Measurements from ENCODE around the gene CCND3. TPM values are rescaled to one million over a fixed set of nuclear protein-coding genes. Genes with fewer than 3 reads are reported as not detected.

Gene CCND3
- total and polyA plus RNA-seq, 2 of the 13 experiments (the other 11 are each of a cell fraction or from before 2014, with no cell fraction given): 4.3 to 7.2 TPM

DNA sequence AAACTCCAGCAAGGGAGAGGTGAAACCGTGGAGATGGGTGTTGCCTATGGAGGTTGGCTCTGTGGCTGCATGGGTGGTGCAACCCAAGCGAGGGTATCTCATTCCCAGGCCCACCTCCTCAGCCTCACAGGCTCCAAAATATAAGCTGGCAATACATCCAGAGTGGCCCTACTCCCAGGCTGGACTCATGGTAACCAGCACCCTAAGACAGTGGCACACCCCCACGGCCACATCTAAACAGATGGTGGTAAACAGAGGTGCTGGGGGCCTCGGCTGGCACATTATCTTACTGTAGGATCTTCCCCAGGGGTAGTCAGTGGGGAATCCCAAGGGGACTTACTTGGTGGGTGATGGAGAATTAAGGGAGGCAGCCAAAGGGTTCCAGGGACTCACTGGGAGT lies 33.7 kb upstream of the CCND3 start (continued):
- no peak for TF ChIP-seq ZFP90 (CRISPR knock-in tag; IDR thresholded peaks at IDR 0.05; ENCODE audit: borderline replicate concordance)
- TF ChIP-seq THYN1 (CRISPR knock-in tag; IDR thresholded peaks at IDR 0.05; ENCODE audit: borderline replicate concordance, low read depth): no peak
- TF ChIP-seq, protein P1, sequence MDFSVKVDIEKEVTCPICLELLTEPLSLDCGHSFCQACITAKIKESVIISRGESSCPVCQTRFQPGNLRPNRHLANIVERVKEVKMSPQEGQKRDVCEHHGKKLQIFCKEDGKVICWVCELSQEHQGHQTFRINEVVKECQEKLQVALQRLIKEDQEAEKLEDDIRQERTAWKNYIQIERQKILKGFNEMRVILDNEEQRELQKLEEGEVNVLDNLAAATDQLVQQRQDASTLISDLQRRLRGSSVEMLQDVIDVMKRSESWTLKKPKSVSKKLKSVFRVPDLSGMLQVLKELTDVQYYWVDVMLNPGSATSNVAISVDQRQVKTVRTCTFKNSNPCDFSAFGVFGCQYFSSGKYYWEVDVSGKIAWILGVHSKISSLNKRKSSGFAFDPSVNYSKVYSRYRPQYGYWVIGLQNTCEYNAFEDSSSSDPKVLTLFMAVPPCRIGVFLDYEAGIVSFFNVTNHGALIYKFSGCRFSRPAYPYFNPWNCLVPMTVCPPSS (IDR thresholded peaks at IDR 0.05): no peak
- no peak for TF ChIP-seq ZBTB8A (CRISPR knock-in tag; IDR thresholded peaks at IDR 0.05; ENCODE audit: borderline replicate concordance, low read depth)
- no peak for TF ChIP-seq RCOR2 (CRISPR knock-in tag; IDR thresholded peaks at IDR 0.05)
- TF ChIP-seq AKAP8 (CRISPR knock-in tag; IDR thresholded peaks at IDR 0.05): no peak
- TF ChIP-seq ZNF546 (CRISPR knock-in tag; conservative IDR thresholded peaks at IDR 0.05): no peak

DNA sequence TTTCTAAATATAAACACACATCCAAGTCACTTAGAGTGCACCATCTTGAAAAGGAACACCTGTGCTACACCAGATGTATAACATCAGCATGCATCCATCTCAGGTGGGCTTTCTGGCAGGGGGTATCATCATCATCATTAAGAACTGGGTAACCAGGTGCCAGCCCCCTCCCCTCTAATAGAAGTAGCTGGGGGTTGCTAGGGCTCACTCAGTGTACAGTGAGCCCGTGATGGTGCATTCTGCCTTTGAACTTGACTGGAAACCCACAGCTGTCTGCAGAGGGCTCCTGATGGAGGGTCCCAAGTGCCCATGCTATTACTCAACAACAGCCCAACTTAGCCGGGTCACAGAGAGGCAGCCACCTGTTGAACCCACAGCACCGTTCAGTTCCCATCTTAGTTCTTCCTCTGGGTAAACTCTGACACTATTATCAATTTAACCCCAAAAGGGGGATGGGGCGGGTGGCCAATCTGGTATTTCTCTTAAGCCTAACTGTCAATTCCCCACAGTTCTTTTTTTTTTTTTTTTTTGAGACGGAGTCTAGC lies 32.7 kb upstream of the CCND3 start:
- 58% methylated on average over 5 of the region's 5 CpGs for WGBS (ENCODE audit: low lambda C conversion rate)
- H3K4me2 ChIP-seq (ENCODE audit: low read depth, low read length): no peak overlapping the region
- H3K4me3 ChIP-seq (replicated peaks in 1 of 3; ENCODE audit: insufficient read depth in 1 of 3, low read depth in 2 of 3, low read length in 3 of 3): no peak overlapping the region
- intact Hi-C loops (cut with micrococcal nuclease; ENCODE audit: unreplicated experiment): no loop called here
- ChIA-PET CTCF (ENCODE audit: low intra/inter-chr PET ratio, low total read pairs) (no interaction called here), POLR2A (no interaction called here)
- FAIRE-seq (no peak), ATAC-seq (no peak), DNase-seq (ENCODE audit: low spot score) (no peak)
- no TSS peak for BruUV-seq (replicated peaks)
- no peaks in the 10 kb centered on the region for H3K9me3 ChIP-seq (ENCODE audit: low read length)
- no peaks in the 10 kb centered on the region for H3K27me3 ChIP-seq (ENCODE audit: control insufficient read depth in 1 of 2, insufficient read depth in 2 of 2, low read length in 2 of 2)
- no peaks in the 10 kb centered on the region for H3K4me1 ChIP-seq (ENCODE audit: insufficient read depth, low read length)
- no peak overlapping the region for H3K27ac ChIP-seq (ENCODE audit: extremely low read length, insufficient read depth, low read length)
- no peak overlapping the region for H2AFZ ChIP-seq (ENCODE audit: low read length)
- no peaks in the 10 kb centered on the region for H3K79me2 ChIP-seq (ENCODE audit: insufficient read depth, low read length)
- H3K9ac ChIP-seq (ENCODE audit: insufficient read depth, low read depth, low read length): no peak overlapping the region
- H4K20me1 ChIP-seq (ENCODE audit: insufficient read depth, low read length): no peaks in the 10 kb centered on the region
- H3K36me3 ChIP-seq (replicated peaks in 1 of 2; ENCODE audit: control insufficient read depth in 1 of 2, insufficient read depth in 2 of 2, low read length in 2 of 2): no peaks in the 10 kb centered on the region
- in situ Hi-C loops (cut with HindIII; ENCODE audit: extremely low pct_ligation_motif_present, low pct_unique_long_range_greater_than_20kb): no loop called here
- TF ChIP-seq, protein P2, sequence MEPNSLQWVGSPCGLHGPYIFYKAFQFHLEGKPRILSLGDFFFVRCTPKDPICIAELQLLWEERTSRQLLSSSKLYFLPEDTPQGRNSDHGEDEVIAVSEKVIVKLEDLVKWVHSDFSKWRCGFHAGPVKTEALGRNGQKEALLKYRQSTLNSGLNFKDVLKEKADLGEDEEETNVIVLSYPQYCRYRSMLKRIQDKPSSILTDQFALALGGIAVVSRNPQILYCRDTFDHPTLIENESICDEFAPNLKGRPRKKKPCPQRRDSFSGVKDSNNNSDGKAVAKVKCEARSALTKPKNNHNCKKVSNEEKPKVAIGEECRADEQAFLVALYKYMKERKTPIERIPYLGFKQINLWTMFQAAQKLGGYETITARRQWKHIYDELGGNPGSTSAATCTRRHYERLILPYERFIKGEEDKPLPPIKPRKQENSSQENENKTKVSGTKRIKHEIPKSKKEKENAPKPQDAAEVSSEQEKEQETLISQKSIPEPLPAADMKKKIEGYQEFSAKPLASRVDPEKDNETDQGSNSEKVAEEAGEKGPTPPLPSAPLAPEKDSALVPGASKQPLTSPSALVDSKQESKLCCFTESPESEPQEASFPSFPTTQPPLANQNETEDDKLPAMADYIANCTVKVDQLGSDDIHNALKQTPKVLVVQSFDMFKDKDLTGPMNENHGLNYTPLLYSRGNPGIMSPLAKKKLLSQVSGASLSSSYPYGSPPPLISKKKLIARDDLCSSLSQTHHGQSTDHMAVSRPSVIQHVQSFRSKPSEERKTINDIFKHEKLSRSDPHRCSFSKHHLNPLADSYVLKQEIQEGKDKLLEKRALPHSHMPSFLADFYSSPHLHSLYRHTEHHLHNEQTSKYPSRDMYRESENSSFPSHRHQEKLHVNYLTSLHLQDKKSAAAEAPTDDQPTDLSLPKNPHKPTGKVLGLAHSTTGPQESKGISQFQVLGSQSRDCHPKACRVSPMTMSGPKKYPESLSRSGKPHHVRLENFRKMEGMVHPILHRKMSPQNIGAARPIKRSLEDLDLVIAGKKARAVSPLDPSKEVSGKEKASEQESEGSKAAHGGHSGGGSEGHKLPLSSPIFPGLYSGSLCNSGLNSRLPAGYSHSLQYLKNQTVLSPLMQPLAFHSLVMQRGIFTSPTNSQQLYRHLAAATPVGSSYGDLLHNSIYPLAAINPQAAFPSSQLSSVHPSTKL (CRISPR knock-in tag; IDR thresholded peaks at IDR 0.05): no peak
- TF ChIP-seq SRY (CRISPR knock-in tag; IDR thresholded peaks at IDR 0.05) (no peak), NFIC (IDR thresholded peaks at IDR 0.05; ENCODE audit: low read length) (no peak), ZNF720 (CRISPR knock-in tag; IDR thresholded peaks at IDR 0.05) (no peak), ZNF430 (CRISPR knock-in tag; IDR thresholded peaks at IDR 0.05) (no peak), ZBTB3 (CRISPR knock-in tag; IDR thresholded peaks at IDR 0.05; ENCODE audit: borderline replicate concordance, low read depth) (no peak), DMAP1 (CRISPR knock-in tag; IDR thresholded peaks at IDR 0.05) (no peak)
- TF ChIP-seq, protein P3, sequence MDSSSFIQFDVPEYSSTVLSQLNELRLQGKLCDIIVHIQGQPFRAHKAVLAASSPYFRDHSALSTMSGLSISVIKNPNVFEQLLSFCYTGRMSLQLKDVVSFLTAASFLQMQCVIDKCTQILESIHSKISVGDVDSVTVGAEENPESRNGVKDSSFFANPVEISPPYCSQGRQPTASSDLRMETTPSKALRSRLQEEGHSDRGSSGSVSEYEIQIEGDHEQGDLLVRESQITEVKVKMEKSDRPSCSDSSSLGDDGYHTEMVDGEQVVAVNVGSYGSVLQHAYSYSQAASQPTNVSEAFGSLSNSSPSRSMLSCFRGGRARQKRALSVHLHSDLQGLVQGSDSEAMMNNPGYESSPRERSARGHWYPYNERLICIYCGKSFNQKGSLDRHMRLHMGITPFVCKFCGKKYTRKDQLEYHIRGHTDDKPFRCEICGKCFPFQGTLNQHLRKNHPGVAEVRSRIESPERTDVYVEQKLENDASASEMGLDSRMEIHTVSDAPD (CRISPR knock-in tag; IDR thresholded peaks at IDR 0.05): no peak
- TF ChIP-seq, protein P4, sequence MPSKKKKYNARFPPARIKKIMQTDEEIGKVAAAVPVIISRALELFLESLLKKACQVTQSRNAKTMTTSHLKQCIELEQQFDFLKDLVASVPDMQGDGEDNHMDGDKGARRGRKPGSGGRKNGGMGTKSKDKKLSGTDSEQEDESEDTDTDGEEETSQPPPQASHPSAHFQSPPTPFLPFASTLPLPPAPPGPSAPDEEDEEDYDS (CRISPR knock-in tag; IDR thresholded peaks at IDR 0.05): no peak
- TF ChIP-seq, protein P5, sequence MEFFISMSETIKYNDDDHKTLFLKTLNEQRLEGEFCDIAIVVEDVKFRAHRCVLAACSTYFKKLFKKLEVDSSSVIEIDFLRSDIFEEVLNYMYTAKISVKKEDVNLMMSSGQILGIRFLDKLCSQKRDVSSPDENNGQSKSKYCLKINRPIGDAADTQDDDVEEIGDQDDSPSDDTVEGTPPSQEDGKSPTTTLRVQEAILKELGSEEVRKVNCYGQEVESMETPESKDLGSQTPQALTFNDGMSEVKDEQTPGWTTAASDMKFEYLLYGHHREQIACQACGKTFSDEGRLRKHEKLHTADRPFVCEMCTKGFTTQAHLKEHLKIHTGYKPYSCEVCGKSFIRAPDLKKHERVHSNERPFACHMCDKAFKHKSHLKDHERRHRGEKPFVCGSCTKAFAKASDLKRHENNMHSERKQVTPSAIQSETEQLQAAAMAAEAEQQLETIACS (CRISPR knock-in tag; IDR thresholded peaks at IDR 0.05): no peak
